Subcutaneous abdominal adipose tissue (tissue), 5 donors: Measurements from ENCODE around the gene SEMA5B.

Experiments
- H3K27ac ChIP-seq: one replicate; pipeline ENCODE4 v1.7.0; 2013; ENCODE audit warnings: low read depth, mild to moderate bottlenecking, inconsistent platforms, low read length, moderate library complexity
- H3K27me3 ChIP-seq, 5 donors: one replicate each; pipeline ENCODE4 v1.7.0; 2013; ENCODE audit warnings: low read length in 5 of 5, inconsistent platforms in 1 of 5; ENCODE audit not compliant: control insufficient read depth in 5 of 5, insufficient read depth in 4 of 5
- H3K36me3 ChIP-seq, 5 donors: one replicate each; pipeline ENCODE4 v1.7.0; 2013; ENCODE audit warnings: low read length in 5 of 5; ENCODE audit not compliant: control insufficient read depth in 5 of 5, insufficient read depth in 5 of 5
- H3K4me1 ChIP-seq, 5 donors: one replicate each; pipeline ENCODE4 v1.7.0; 2013; ENCODE audit warnings: low read length in 5 of 5, mild to moderate bottlenecking in 3 of 5, moderate library complexity in 1 of 5; ENCODE audit not compliant: control insufficient read depth in 5 of 5, insufficient read depth in 5 of 5
- H3K4me3 ChIP-seq, 5 donors: one replicate each; pipeline ENCODE4 v1.7.0; 2013; ENCODE audit warnings: low read length in 5 of 5, low read depth in 1 of 5
- H3K9ac ChIP-seq, 5 donors: one replicate each; pipeline ENCODE4 v1.7.0; 2013; ENCODE audit warnings: low read length in 5 of 5, mild to moderate bottlenecking in 4 of 5, moderate library complexity in 3 of 5
- H3K9me3 ChIP-seq, 5 donors: one replicate each; pipeline ENCODE4 v1.7.0; 2013; ENCODE audit warnings: low read length in 5 of 5; ENCODE audit not compliant: control insufficient read depth in 5 of 5
- donor health status: healthy.
- donor health status: healthy.
- donor health status: healthy.
- donor health status: healthy.
- donor health status: healthy.

Gene SEMA5B

DNA sequence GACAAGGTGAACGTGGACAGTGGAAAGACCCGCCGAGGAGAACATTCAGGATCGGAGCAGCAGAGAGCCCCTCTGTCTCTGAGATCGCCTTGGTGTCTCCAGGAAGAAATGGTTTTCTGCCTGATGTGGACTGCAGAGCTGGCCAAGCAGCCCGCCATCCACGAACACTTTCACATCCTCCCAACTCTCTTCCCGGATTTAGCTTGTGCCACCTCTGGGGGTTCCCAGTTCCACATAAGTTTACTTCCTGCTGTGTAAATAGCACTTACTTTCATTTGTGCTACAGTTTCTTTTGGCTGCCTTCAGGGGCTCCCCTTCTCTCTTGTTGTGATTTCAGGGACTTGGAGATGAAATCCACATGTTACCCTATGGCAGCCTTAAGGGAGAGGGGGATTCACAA lies 48.4 kb downstream of the SEMA5B start:
- Histone ChIP-seq H3K27ac (no peak overlapping the region), H3K4me1 (peaks cover 0 to 17% (median 3%) of the 10 kb centered on the region in 5 donors), H3K9ac (no peak overlapping the region), H3K9me3 (no peaks in the 10 kb centered on the region), H3K36me3 (no peaks in the 10 kb centered on the region), H3K4me3 (no peak overlapping the region), H3K27me3 (peaks cover 0 to 11% (median 4%) of the 10 kb centered on the region in 5 donors)

DNA sequence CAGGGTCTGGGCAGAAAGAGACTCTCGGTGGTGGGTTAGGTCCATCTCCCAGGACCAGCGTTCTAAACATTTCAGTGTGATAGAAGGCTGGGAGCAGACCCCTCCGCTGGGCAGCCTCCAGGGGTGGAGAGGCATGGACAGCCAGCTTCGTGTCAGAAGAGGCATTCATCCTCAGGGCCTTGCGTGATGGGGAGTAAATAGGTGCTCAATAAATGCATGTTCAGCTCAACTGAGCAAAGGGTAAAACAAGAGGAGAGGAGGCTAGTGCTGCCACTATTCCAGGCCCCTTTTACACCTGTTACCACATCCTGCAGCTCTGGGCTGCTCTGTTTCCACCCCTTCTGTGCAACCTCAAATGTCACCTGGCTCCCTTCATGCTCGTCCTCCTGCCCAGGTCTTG lies 49.0 kb downstream of the SEMA5B start:
- Histone ChIP-seq H3K4me3 (no peak overlapping the region), H3K27me3 (peaks cover 0 to 9% (median 7%) of the 10 kb centered on the region in 5 donors), H3K9me3 (no peaks in the 10 kb centered on the region), H3K9ac (no peak overlapping the region), H3K36me3 (no peaks in the 10 kb centered on the region), H3K4me1 (peaks cover 0 to 17% (median 3%) of the 10 kb centered on the region in 5 donors), H3K27ac (no peak overlapping the region)

DNA sequence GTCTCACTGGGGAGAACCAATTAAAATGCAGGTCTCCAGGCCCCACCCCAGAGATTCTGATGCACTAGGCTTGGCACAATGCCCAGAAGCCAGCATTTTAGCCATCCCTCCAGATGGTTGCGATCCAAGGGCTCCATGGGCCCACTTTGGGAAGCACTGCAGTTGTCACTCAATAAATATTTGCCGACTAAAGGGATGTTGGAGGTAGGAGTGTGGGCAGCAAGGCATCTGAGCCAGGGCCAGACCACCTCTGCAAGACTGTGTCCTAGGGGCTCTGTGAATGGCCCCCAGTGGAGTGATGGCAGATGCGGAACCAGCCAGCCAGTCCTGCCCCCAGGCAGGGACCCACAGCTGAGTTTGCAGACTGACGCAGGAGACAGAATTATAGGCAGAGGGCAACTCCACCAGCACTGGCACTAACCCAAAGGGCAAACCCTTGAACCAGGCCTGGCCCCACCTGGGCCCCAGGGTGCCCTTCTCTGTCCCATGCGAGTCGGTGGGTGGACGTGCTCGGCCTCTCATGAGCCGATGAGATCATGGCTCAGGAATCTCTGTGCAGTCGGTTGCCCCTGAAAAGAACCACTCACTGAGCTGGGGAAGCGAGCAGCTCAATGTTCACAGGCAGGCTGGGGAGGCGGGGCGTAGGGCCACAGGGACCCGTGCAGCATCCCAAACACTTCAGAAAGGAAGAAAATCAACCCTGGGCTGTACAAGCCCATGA lies 49.7 kb downstream of the SEMA5B start:
- Histone ChIP-seq H3K27me3 (peaks cover 0 to 11% (median 7%) of the 10 kb centered on the region in 5 donors), H3K4me3 (no peak overlapping the region), H3K36me3 (no peaks in the 10 kb centered on the region), H3K27ac (no peak overlapping the region), H3K9me3 (no peaks in the 10 kb centered on the region), H3K9ac (no peak overlapping the region), H3K4me1 (peaks cover 0 to 16% (median 3%) of the 10 kb centered on the region in 5 donors)

DNA sequence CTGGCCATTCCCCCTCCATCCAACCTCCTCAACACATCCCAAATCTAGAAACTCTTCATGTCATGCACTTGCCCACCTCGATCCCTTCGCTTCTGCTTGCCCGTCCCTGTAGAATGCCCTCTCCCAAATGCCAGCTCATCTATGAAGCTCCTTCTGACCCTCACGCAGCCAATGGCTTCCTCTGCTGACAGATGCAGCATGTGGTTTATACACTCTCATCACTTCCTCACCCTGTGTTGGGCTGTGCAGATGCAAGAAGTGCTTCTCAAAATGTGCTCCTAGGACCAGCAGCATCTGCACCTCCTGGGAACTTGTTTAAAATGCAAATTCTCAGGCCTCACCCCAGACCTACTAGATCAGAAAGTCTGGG lies 51.7 kb downstream of the SEMA5B start:
- H3K36me3 ChIP-seq: no peaks in the 10 kb centered on the region
- no peaks in the 10 kb centered on the region for H3K9me3 ChIP-seq
- H3K4me3 ChIP-seq: no peak overlapping the region
- peaks cover 0 to 5% (median 0%) of the 10 kb centered on the region in 5 donors for H3K4me1 ChIP-seq
- H3K27ac ChIP-seq: no peak overlapping the region
- no peak overlapping the region for H3K9ac ChIP-seq
- H3K27me3 ChIP-seq: peaks cover 0 to 14% (median 5%) of the 10 kb centered on the region in 5 donors

DNA sequence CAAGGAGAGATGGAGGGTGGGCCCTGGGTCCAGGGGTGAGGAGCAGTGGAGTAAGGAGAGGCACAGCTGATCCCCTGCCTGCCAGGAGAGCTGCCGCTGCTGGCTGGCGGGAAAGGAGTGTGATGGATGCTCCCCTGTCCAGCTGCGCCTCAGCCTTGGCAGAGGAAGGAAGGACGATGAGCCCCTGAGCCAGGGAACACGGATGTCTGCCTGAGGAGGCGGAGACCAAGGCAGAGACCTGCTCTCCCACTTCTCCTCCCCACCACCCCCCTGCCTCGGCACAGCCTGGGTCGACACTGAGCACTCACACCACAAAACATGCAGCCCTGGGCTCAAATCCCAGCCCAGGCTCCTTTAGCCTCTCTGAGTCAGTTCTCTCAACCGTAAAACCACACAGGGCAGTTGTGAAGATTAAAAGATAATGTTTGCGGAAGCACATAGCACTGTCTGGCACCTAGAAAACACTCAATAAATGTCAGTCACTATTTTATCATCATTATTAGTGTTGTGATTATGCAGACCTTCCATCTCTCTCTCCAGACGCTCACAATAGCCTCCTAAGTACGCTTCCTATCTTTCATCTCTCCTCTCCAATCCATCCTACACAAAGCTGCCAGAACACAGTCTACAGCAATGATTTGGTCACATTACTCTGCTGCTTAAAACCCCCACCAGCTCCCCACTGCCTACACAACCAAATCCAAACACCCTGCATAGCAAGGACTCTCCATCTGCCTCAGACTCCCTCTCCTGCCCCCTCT lies 52.2 kb downstream of the SEMA5B start:
- peaks cover 0 to 6% (median 0%) of the 10 kb centered on the region in 5 donors for H3K4me1 ChIP-seq
- H3K27ac ChIP-seq: no peak overlapping the region
- peaks cover 0 to 18% (median 5%) of the 10 kb centered on the region in 5 donors for H3K27me3 ChIP-seq
- H3K9ac ChIP-seq: no peak overlapping the region
- no peak overlapping the region for H3K4me3 ChIP-seq
- H3K36me3 ChIP-seq: no peaks in the 10 kb centered on the region
- no peaks in the 10 kb centered on the region for H3K9me3 ChIP-seq

DNA sequence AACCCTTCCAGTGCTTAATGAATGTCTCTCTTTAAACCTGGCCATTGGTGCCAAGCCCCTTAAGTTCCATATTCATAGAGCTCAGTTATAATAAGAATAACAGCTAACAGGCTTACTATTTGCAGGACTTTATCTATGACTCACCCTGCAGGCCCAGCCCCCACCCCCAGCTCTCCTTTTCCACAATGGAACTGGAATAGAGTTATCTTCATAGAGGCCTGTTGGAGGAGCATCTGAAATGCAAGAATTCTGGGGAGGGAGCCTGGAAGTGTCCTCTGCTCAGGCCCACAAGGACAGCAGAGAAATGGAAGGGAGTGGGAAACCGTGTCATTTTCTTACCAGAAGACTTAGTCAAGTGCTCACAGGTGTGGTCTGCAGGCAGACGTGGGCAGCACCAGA lies 52.8 kb downstream of the SEMA5B start:
- H3K4me1 ChIP-seq: peaks cover 0 to 12% (median 0%) of the 10 kb centered on the region in 5 donors
- no peak overlapping the region for H3K27ac ChIP-seq
- no peaks in the 10 kb centered on the region for H3K36me3 ChIP-seq
- no peak overlapping the region for H3K4me3 ChIP-seq
- no peaks in the 10 kb centered on the region for H3K9me3 ChIP-seq
- H3K27me3 ChIP-seq: peaks cover 0 to 18% (median 7%) of the 10 kb centered on the region in 5 donors
- H3K9ac ChIP-seq: no peak overlapping the region

DNA sequence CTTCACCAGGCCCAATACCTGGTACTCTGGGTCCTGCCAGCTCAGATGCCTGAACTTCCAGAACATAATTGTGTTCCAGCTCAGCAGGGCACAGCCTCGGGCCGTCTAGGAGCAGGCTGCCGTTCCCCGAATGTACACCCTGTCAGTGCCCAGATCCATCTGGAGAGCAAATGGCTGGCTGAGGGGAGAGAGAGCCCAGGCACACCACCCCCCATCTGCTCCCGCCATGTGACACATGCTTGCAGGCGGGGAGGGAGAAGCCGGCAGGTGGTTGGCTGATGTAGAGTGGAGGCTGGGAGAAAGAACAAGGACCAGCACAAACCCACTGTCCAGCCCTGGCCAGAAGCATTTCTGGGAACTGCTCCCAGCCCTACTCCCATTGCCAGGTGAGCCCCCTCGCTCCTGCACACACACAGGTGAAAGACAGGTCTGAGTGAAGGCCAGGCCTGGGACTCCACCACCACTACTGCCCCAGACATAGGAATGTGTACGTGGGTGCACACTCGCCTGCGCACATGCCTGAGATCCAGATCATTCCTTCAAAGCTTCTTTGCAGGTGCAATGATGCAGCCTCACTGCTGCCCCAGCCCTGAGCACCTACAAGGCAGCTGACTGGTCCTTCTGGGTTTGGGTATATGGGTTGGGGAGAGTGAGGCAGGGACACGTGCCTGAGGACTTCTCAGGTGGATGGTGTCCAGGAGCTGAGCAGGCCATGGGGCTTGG lies 53.5 kb downstream of the SEMA5B start:
- Histone ChIP-seq H3K9me3 (no peaks in the 10 kb centered on the region), H3K9ac (no peak overlapping the region), H3K4me1 (peaks cover 0 to 16% (median 0%) of the 10 kb centered on the region in 5 donors), H3K36me3 (no peaks in the 10 kb centered on the region), H3K27ac (no peak overlapping the region), H3K27me3 (peaks cover 0 to 18% (median 7%) of the 10 kb centered on the region in 5 donors), H3K4me3 (no peak overlapping the region)

DNA sequence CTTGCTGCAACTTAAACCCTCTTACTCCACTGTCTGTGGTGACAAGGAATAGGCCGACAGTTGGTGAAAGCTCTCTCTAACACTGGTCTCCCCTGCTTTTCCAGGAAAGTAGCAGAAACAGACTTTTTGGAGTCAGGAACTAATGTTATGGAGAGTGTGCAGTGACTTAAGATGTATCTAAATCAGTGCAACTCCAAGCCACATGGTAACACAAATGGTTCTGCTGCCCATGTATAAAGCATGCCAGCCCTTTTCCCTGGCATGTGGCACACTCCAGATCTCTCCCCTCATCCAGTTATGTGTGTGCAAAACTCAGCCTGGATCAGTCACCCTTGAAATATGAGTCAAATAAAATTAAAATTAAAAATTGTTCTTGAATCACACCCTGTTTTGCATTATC lies 55.4 kb downstream of the SEMA5B start:
- no peak overlapping the region for H3K27ac ChIP-seq
- H3K36me3 ChIP-seq: no peaks in the 10 kb centered on the region
- H3K9ac ChIP-seq: no peak overlapping the region
- no peak overlapping the region for H3K4me3 ChIP-seq
- no peaks in the 10 kb centered on the region for H3K9me3 ChIP-seq
- peaks cover 0 to 16% (median 0%) of the 10 kb centered on the region in 5 donors for H3K4me1 ChIP-seq
- peaks cover 0 to 18% (median 8%) of the 10 kb centered on the region in 5 donors for H3K27me3 ChIP-seq

DNA sequence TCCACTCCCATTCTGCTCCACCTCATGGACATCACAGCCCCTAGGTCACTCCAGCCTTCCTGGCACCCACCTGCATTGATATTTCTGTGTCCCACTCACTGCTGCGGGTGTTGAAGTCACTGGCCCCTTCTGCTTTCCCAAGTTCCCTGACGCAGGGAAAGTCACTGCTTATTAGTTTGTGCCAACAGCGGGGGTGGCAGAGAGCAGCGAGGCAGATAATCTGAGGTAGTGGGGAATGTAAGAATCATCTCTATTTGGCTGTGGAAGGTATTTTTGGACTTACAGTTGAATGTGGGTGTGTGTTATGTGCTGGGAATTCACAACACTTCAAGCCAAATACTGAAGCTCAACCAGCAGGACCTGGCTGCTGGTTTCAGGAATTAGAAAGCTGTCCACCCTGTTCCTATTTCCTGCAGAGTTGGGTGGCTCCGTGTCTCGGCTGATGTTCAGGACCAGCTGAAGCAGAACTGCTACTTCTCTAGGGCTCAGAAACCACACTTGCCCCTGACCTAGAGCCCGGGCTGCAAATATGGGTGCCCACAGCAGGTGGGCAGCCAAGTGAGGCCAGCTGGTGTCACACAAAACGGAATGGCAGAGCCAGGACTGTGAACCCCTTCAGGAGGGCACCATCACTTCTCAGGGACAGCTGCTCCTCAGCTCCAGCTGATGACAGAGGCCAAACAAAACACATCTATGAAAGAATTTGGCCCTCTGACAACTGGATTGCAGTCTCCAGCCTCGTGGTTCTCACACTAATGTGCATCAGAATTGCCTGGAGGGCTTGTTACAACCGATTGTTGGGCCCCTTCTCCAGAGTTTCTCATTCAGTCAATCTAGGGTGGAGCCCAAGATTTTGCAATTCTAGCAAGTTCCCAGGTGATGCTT lies 57.7 kb downstream of the SEMA5B start:
- Histone ChIP-seq H3K27ac (no peak overlapping the region), H3K9me3 (no peaks in the 10 kb centered on the region), H3K4me3 (no peak overlapping the region), H3K27me3 (peaks cover 0 to 18% (median 8%) of the 10 kb centered on the region in 5 donors), H3K4me1 (peaks cover 0 to 14% (median 0%) of the 10 kb centered on the region in 5 donors), H3K9ac (no peak overlapping the region), H3K36me3 (no peaks in the 10 kb centered on the region)
